ENCODE measurements around the gene NDST1. TPM values are rescaled to one million over a fixed set of nuclear protein-coding genes. Genes with fewer than 3 reads are reported as not detected.

NDST1 gene
- total RNA-seq, 1 experiment from 2014 or later: 33.1 TPM

- ChIA-PET POLR2A (no interaction called here), RAD21 (ENCODE audit: low non-redundant PET in 1 of 2, low total read pairs in 2 of 2, uncharacterized antibody in 2 of 2, unreplicated experiment in 2 of 2) (no interaction called here), CTCF (no interaction called here)
- Histone ChIP-seq H4K20me1 (ENCODE audit: insufficient read depth) (no peaks in the 10 kb centered on the region), H3K79me2 (ENCODE audit: insufficient read depth, low read length) (no peaks in the 10 kb centered on the region), H3K9me3 (ENCODE audit: control insufficient read depth in 1 of 2, insufficient read depth in 1 of 2, low read depth in 1 of 2, low read length in 2 of 2) (no peaks in the 10 kb centered on the region), H3K27me3 (ENCODE audit: insufficient read depth, low read length) (no peaks in the 10 kb centered on the region), H3K36me3 (ENCODE audit: control insufficient read depth in 1 of 2, insufficient read depth in 2 of 2, low read length in 2 of 2) (no peaks in the 10 kb centered on the region), H3K4me2 (ENCODE audit: low read length) (no peak overlapping the region), H2AFZ (ENCODE audit: low read depth, low read length, poor library complexity, severe bottlenecking) (no peak overlapping the region), H3K4me1 (ENCODE audit: control insufficient read depth in 1 of 2, insufficient read depth in 2 of 2, low read length in 2 of 2) (peaks cover 0 to 5% of the 10 kb centered on the region in 2 experiments; a peak in 2 of 4 replicates), H3K9ac (ENCODE audit: low read length) (no peak overlapping the region), H3K27ac (ENCODE audit: low read depth, low read length) (no peak overlapping the region), H3K9me2 (ENCODE audit: insufficient read depth) (no peaks in the 10 kb centered on the region), H3K4me3 (replicated peaks in 1 of 2; ENCODE audit: low read depth in 1 of 2, low read length in 2 of 2) (no peak overlapping the region)
- no peak for TF ChIP-seq JUND (IDR thresholded peaks at IDR 0.05)
- BruUV-seq (replicated peaks): no TSS peak
- ATAC-seq (no peak), DNase-seq (ENCODE audit: low read depth, low spot score) (no peak)
- intact Hi-C loops (cut with micrococcal nuclease): no loop called here
These were observed 93.8 kb downstream of the NDST1 start for GRCh38 chr5:150601491-150602345.

- Histone ChIP-seq H3K4me2 (ENCODE audit: low read length) (no peak overlapping the region), H3K4me1 (ENCODE audit: control insufficient read depth in 1 of 2, insufficient read depth in 2 of 2, low read length in 2 of 2) (peaks cover 0 to 5% of the 10 kb centered on the region in 2 experiments; a peak in 2 of 4 replicates), H3K27ac (ENCODE audit: low read depth, low read length) (no peak overlapping the region), H3K27me3 (ENCODE audit: insufficient read depth, low read length) (no peaks in the 10 kb centered on the region), H3K9me3 (ENCODE audit: control insufficient read depth in 1 of 2, insufficient read depth in 1 of 2, low read depth in 1 of 2, low read length in 2 of 2) (no peaks in the 10 kb centered on the region), H3K79me2 (ENCODE audit: insufficient read depth, low read length) (no peaks in the 10 kb centered on the region), H4K20me1 (ENCODE audit: insufficient read depth) (no peaks in the 10 kb centered on the region), H3K4me3 (replicated peaks in 1 of 2; ENCODE audit: low read depth in 1 of 2, low read length in 2 of 2) (no peak overlapping the region), H3K9me2 (ENCODE audit: insufficient read depth) (no peaks in the 10 kb centered on the region), H3K9ac (ENCODE audit: low read length) (no peak overlapping the region), H2AFZ (ENCODE audit: low read depth, low read length, poor library complexity, severe bottlenecking) (no peak overlapping the region), H3K36me3 (ENCODE audit: control insufficient read depth in 1 of 2, insufficient read depth in 2 of 2, low read length in 2 of 2) (no peaks in the 10 kb centered on the region)
- intact Hi-C loops (cut with micrococcal nuclease): no loop called here
- DNase-seq (ENCODE audit: low read depth, low spot score) (no peak), ATAC-seq (no peak)
- ChIA-PET POLR2A (no interaction called here), RAD21 (ENCODE audit: low non-redundant PET in 1 of 2, low total read pairs in 2 of 2, uncharacterized antibody in 2 of 2, unreplicated experiment in 2 of 2) (no interaction called here), CTCF (no interaction called here)
- no TSS peak for BruUV-seq (replicated peaks)
- TF ChIP-seq EGR1 (IDR thresholded peaks at IDR 0.05; ENCODE audit: low read depth) (no peak), ZFX (IDR thresholded peaks at IDR 0.05) (no peak), CTCF (IDR thresholded peaks at IDR 0.05 in 2 of 3, conservative IDR thresholded peaks at IDR 0.05 in 1 of 3; ENCODE audit: borderline replicate concordance in 1 of 3, insufficient read depth in 1 of 3, low read depth in 2 of 3, low read length in 2 of 3) (no peak), REST (IDR thresholded peaks at IDR 0.05; ENCODE audit: low read depth) (no peak), POLR2A (IDR thresholded peaks at IDR 0.05; ENCODE audit: borderline replicate concordance, extremely low read depth, insufficient read depth, insufficient read length) (no peak), EZH2 (IDR thresholded peaks at IDR 0.05) (no peak), SP1 (IDR thresholded peaks at IDR 0.05; ENCODE audit: low read depth) (no peak), JUND (IDR thresholded peaks at IDR 0.05) (no peak), SIN3A (IDR thresholded peaks at IDR 0.05; ENCODE audit: low read depth) (no peak), ELF1 (IDR thresholded peaks at IDR 0.05; ENCODE audit: borderline replicate concordance, low read depth) (no peak), FOSL1 (IDR thresholded peaks at IDR 0.05; ENCODE audit: low read depth) (no peak), TCF7L2 (IDR thresholded peaks at IDR 0.05; ENCODE audit: borderline replicate concordance, extremely low read depth, insufficient read depth, insufficient read length) (no peak), SRF (IDR thresholded peaks at IDR 0.05; ENCODE audit: low read depth) (no peak), CEBPB (IDR thresholded peaks at IDR 0.05; ENCODE audit: low read depth) (no peak)
These were observed 95.1 kb downstream of the NDST1 start for GRCh38 chr5:150603052-150603451.
